Heart right ventricle (tissue), 16 donors: ENCODE results near the gene PLA2G4B. TPM values are rescaled to one million over a fixed set of nuclear protein-coding genes. Genes with fewer than 3 reads are reported as not detected.
A peak's percentile ranks its signal among the peaks of the same experiment; 100 is the strongest.

Experiments used
- ATAC-seq, 8 donors: fragments of 200-7000 bp; cut with Tn5 transposase; one replicate each; pipeline ENCODE4 v1.9.1; 2020; ENCODE audit warnings: mild to moderate bottlenecking in 8 of 8, moderate library complexity in 8 of 8, moderate number of reproducible peaks in 1 of 8
- DNase-seq, 2 donors: peaks; one replicate each; pipeline ENCODE4 v3.0.0-alpha.2; 2020
- H3K27ac ChIP-seq, 10 donors: fragments of 200-600 bp; sonication (generic) in 2 of 10; one replicate each; pipeline versions ENCODE4 v1.5.0 to v1.8.0; 2020 to 2022; ENCODE audit warnings: mild to moderate bottlenecking in 3 of 10
- H3K27me3 ChIP-seq, 7 donors: fragments of 200-600 bp; one replicate each; pipeline ENCODE4 v1.8.0; 2021 to 2022; ENCODE audit warnings: mild to moderate bottlenecking in 2 of 7
- H3K36me3 ChIP-seq, 9 donors: fragments of 200-600 bp; sonication (generic) in 1 of 9; one replicate each; pipeline versions ENCODE4 v1.5.0 to v1.8.0; 2020 to 2022; ENCODE audit warnings: mild to moderate bottlenecking in 2 of 9
- H3K4me1 ChIP-seq, 9 donors: fragments of 200-600 bp; sonication (generic) in 1 of 9; one replicate each; pipeline versions ENCODE4 v1.5.0 to v1.8.0; 2020 to 2022; ENCODE audit warnings: mild to moderate bottlenecking in 4 of 9
- H3K4me3 ChIP-seq, 10 donors: fragments of 200-600 bp; sonication (generic) in 2 of 10; one replicate each; pipeline versions ENCODE4 v1.5.0 to v1.8.0; 2020 to 2022; ENCODE audit warnings: mild to moderate bottlenecking in 7 of 10, moderate library complexity in 2 of 10
- H3K9me3 ChIP-seq, 11 donors: fragments of 200-600 bp in 10 of 11; sonication (generic) in 2 of 11; one replicate each; pipeline versions ENCODE4 v1.5.0 to v1.8.0; 2013 to 2022; ENCODE audit warnings: mild to moderate bottlenecking in 2 of 11, control low read depth in 1 of 11, moderate library complexity in 1 of 11
- CTCF ChIP-seq, 9 donors: fragments of 200-600 bp; sonication (generic) in 2 of 9; IDR thresholded peaks; one replicate each; pipeline versions ENCODE4 v1.5.0 to v1.8.0; 2021 to 2022; ENCODE audit warnings: antibody characterized with exemption in 9 of 9, mild to moderate bottlenecking in 5 of 9, moderate library complexity in 1 of 9
- WGBS, 2 donors: extraction: QIAGEN DNeasy Blood & Tissue Kit; methylation state at CpG; one replicate each; pipeline ENCODE4 v1.1.7; 2013; ENCODE audit warnings: inconsistent platforms in 1 of 2; 5-methylcytosine and 5-hydroxymethylcytosine counted together
- intact Hi-C, 10 donors: fragments of 100-400 bp; cut with DNase I; formaldehyde crosslinking; loops; one replicate each; pipeline versions ENCODE4 v1.11.1 to v1.14.2; 2022
- polyA plus RNA-seq, 2 donors: library from polyadenylated mRNA; stranded (reverse); fragments of 200-250 nt; gene quantifications; one replicate each; pipeline ENCODE4 v1.2.3, GENCODE V29; 2013
- total RNA-seq, 10 donors: library from RNA; stranded (reverse); fragmentation: NEBNext Ultra II Directional in 3 of 10; extraction: Animal tissue kit (Norgen Biotek cat#: 25700) in 3 of 10; gene quantifications; one replicate each; pipeline versions ENCODE4 v1.2.1 to v1.2.4, GENCODE V29; 2021 to 2023
- donor health status: Arrhythmogenic right ventricular cardiomyopathy.
- donor health status: ischemic (EF 13 %, LVEDD 7.1; RV severe dilation, severe dysfunction).
- donor health status: healthy with polysubstance abuse.
- donor health status: DM: no; HTN: yes; CAD: no.
- donor health status: DM: no; HTN: no; CAD: no.
- donor health status: ischemic (EF 25% LVEDD 6.9; RV normal size, moderate dysfunction).
- donor health status: ischemic (EF 25% LVEDD 5.7; RV mildly dilated, moderate dysfunction).
- donor health status: healthy.
- donor health status: DM: yes; HTN: yes; CAD: no.
- donor health status: Ischemic cardiomyopathy.
- donor health status: ischemic (EF 35%, LVEDD 5.7; RV mildly dilated, moderate dysfunction).
- donor health status: nonischemic (EF 11% LVEDD 7.7; RV severe dilation, severe dysfunction).
- donor health status: DM: yes; HTN: yes; CAD: no.
- donor health status: PGD.
- donor health status: ischemic (EF 29% LVEDD 5.4; RV normal size, mild dysfunction).
- donor health status: nonischemic (EF 23%, LVEDD 6.1; RV moderate dilation, normal function).

Gene PLA2G4B
- total and polyA plus RNA-seq, 12 donors, result 1.6 to 16.0 (median 3.2) TPM

- WGBS, 2 donors, result 93 to 94% methylated on average over 6 of the region's 6 CpGs
- Histone ChIP-seq H3K27me3 (no peaks in the 10 kb centered on the region), H3K9me3 (no peaks in the 10 kb centered on the region), H3K36me3 (no peaks in the 10 kb centered on the region), H3K27ac (no peak overlapping the region), H3K4me3 (no peak overlapping the region), H3K4me1 (peaks cover 18 to 35% (median 25%) of the 10 kb centered on the region in 9 donors)
- intact Hi-C loops, result loop anchor here in 3 of 10 donors (5.0 to 10.0 kb wide), 4 partner anchors 58 to 118 kb away; partner anchors contain the start of genes MAPKBP1 (in 2 of the 3) and JMJD7 (in 1 of the 3)
- no peak for ATAC-seq
- no peak for TF ChIP-seq CTCF (IDR thresholded peaks at IDR 0.05)
- no peak for DNase-seq
Observed at GRCh38 chr15:41890050-41890690, 51.5 kb downstream of the PLA2G4B start.

GRCh38 chr15:41891226-41891625, 52.6 kb downstream of the PLA2G4B start:
- no peaks in the 10 kb centered on the region for H3K9me3 ChIP-seq
- WGBS, 2 donors, result 93 to 94% methylated on average over 6 of the region's 6 CpGs
- intact Hi-C loops, result loop anchor here in 3 of 10 donors (5.0 to 10.0 kb wide), 4 partner anchors 59 to 119 kb away; partner anchors contain the start of genes MAPKBP1 (in 2 of the 3) and JMJD7 (in 1 of the 3)
- no peak overlapping the region for H3K4me3 ChIP-seq
- ATAC-seq (no peak), DNase-seq (no peak)
- no peak overlapping the region for H3K27ac ChIP-seq
- H3K27me3 ChIP-seq, result no peaks in the 10 kb centered on the region
- peaks cover 0 to 4% (median 0%) of the 10 kb centered on the region in 9 donors for H3K36me3 ChIP-seq
- H3K4me1 ChIP-seq, result peaks cover 19 to 39% (median 30%) of the 10 kb centered on the region in 9 donors
- no peak for TF ChIP-seq CTCF (IDR thresholded peaks at IDR 0.05)

- DNase-seq (no peak), ATAC-seq (no peak)
- no peaks in the 10 kb centered on the region for H3K27me3 ChIP-seq
- peaks cover 19 to 39% (median 30%) of the 10 kb centered on the region in 9 donors for H3K4me1 ChIP-seq
- H3K4me3 ChIP-seq, result no peak overlapping the region
- peaks cover 0 to 8% (median 0%) of the 10 kb centered on the region in 9 donors for H3K36me3 ChIP-seq
- intact Hi-C loops, result loop anchor here in 3 of 10 donors (5.0 to 10.0 kb wide), 4 partner anchors 60 to 120 kb away; partner anchors contain the start of genes MAPKBP1 (in 2 of the 3) and JMJD7 (in 1 of the 3)
- no peak for TF ChIP-seq CTCF (IDR thresholded peaks at IDR 0.05)
- H3K9me3 ChIP-seq, result no peaks in the 10 kb centered on the region
- H3K27ac ChIP-seq, result peak overlapping the region in 8 of 10 donors; percentile 74 to 93 (median 88)
- 55 to 71% methylated on average over 3 of the region's 3 CpGs for WGBS, 2 donors
Observed at GRCh38 chr15:41891946-41892345, 53.3 kb downstream of the PLA2G4B start.

GRCh38 chr15:41892621-41893421, 54.2 kb downstream of the PLA2G4B start:
- H3K36me3 ChIP-seq, result peaks cover 0 to 17% (median 7%) of the 10 kb centered on the region in 9 donors
- peak overlapping the region; percentile 74 to 93 (median 90) for H3K27ac ChIP-seq
- DNase-seq, result peak; percentile 80 to 84
- peaks cover 19 to 39% (median 30%) of the 10 kb centered on the region in 9 donors for H3K4me1 ChIP-seq
- peak overlapping the region; percentile 22 to 55 (median 48) for H3K4me3 ChIP-seq
- no peaks in the 10 kb centered on the region for H3K27me3 ChIP-seq
- no peaks in the 10 kb centered on the region for H3K9me3 ChIP-seq
- WGBS, 2 donors, result 48 to 66% methylated on average over 22 of the region's 22 CpGs
- no peak for TF ChIP-seq CTCF (IDR thresholded peaks at IDR 0.05)
- intact Hi-C loops, result loop anchor here in 3 of 10 donors (5.0 to 10.0 kb wide), 4 partner anchors 61 to 121 kb away; partner anchors contain the start of genes MAPKBP1 (in 2 of the 3) and JMJD7 (in 1 of the 3)
- peak; percentile 63 to 89 (median 76) for ATAC-seq
